ENCODE measurements around the gene NAT16. TPM values are rescaled to one million over a fixed set of nuclear protein-coding genes. Genes with fewer than 3 reads are reported as not detected.

NAT16 gene
- total and polyA plus RNA-seq, 10 donors: not detected

DNA sequence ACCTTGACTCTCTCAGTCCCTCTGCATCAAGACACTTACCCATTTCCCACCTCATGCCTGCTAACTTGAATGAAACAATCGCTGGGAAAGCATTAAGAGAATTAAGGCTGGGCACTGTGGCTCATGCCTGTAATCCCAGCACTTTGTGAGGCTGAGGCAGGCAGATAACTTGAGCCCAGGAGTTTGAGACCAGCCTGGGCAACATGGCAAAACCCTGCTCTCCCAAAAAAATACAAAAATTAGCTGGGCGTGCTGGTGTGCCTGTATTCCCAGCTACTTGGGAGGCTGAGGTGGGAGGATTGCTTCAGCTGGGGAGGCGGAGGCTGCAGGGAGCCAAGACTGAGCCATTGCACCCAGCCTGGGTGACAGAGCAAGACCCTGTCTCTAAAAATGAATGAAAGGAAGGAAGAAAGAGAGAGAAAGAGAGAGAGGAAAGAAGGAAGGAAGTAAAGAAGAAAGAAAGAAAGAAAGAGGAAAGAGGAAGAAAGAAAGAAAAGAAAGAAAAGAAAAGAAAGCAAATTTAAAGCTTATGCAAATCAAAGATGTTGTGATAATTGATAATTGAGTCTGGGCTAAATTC lies 52.5 kb downstream of the NAT16 start:
- DNase-seq: no peak
- H3K27me3 ChIP-seq (replicated peaks in 1 of 7): peaks cover 0 to 70% (median 0%) of the 10 kb centered on the region in 7 donors
- intact Hi-C loops (cut with DNase I; ENCODE audit: low total_unique reads): no loop called here
- no peaks in the 10 kb centered on the region for H3K9me3 ChIP-seq
- H3K4me3 ChIP-seq: peak overlapping the region in 4 of 8 donors; percentile 13 to 46 (median 24)
- H3K36me3 ChIP-seq: peaks cover 0 to 19% (median 0%) of the 10 kb centered on the region in 6 donors
- H3K27ac ChIP-seq: peak overlapping the region in 5 of 8 donors; percentile 48 to 82 (median 62)
- TF ChIP-seq POLR2AphosphoS5 (IDR thresholded peaks at IDR 0.05) (no peak), POLR2A (IDR thresholded peaks at IDR 0.05) (no peak)
- TF ChIP-seq, protein P1, sequence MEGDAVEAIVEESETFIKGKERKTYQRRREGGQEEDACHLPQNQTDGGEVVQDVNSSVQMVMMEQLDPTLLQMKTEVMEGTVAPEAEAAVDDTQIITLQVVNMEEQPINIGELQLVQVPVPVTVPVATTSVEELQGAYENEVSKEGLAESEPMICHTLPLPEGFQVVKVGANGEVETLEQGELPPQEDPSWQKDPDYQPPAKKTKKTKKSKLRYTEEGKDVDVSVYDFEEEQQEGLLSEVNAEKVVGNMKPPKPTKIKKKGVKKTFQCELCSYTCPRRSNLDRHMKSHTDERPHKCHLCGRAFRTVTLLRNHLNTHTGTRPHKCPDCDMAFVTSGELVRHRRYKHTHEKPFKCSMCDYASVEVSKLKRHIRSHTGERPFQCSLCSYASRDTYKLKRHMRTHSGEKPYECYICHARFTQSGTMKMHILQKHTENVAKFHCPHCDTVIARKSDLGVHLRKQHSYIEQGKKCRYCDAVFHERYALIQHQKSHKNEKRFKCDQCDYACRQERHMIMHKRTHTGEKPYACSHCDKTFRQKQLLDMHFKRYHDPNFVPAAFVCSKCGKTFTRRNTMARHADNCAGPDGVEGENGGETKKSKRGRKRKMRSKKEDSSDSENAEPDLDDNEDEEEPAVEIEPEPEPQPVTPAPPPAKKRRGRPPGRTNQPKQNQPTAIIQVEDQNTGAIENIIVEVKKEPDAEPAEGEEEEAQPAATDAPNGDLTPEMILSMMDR (IDR thresholded peaks at IDR 0.05 in 8 of 11, conservative IDR thresholded peaks at IDR 0.05 in 3 of 11): no peak
- WGBS, 5 donors: 78 to 87% (median 81%) methylated on average over 3 of the region's 3 CpGs
- peaks cover 12 to 56% (median 34%) of the 10 kb centered on the region in 6 donors for H3K4me1 ChIP-seq

DNA sequence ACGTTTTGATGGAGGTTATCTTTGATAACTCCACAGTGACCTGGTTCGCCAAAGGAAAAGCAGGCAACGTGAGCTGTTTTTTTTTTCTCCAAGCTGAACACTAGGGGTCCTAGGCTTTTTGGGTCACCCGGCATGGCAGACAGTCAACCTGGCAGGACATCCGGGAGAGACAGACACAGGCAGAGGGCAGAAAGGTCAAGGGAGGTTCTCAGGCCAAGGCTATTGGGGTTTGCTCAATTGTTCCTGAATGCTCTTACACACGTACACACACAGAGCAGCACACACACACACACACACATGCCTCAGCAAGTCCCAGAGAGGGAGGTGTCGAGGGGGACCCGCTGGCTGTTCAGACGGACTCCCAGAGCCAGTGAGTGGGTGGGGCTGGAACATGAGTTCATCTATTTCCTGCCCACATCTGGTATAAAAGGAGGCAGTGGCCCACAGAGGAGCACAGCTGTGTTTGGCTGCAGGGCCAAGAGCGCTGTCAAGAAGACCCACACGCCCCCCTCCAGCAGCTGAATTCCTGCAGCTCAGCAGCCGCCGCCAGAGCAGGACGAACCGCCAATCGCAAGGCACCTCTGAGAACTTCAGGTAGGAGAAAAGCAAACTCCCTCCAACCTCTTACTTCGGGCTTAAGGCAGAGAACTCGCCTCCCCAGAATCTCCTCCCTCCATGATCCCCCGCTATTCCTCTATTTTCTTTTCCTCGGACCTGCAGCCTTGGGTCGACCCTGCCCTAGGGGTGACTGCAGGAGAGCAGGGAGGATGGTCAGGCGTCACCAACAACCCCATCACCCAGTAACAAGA lies 53.2 kb downstream of the NAT16 start, which contains the start of gene SERPINE1:
Gene SERPINE1 (plus strand): TSS at position 454 of the 809 bp plus-strand sequence. CDS start 1,290 bp downstream, outside the sequence.
- intact Hi-C loops (cut with DNase I; ENCODE audit: low total_unique reads): no loop called here
- peaks cover 0 to 15% (median 0%) of the 10 kb centered on the region in 6 donors for H3K36me3 ChIP-seq
- H3K4me3 ChIP-seq: peak within 1 kb of the TSS in 4 of 8 donors; percentile 13 to 46 (median 24)
- H3K9me3 ChIP-seq: no peaks in the 10 kb centered on the region
- TF ChIP-seq POLR2A (IDR thresholded peaks at IDR 0.05): peak in 1 of 3 donors; percentile 76
- peak; percentile 79 to 83 (median 82) for TF ChIP-seq POLR2AphosphoS5 (IDR thresholded peaks at IDR 0.05)
- TF ChIP-seq, protein P1 (IDR thresholded peaks at IDR 0.05 in 8 of 11, conservative IDR thresholded peaks at IDR 0.05 in 3 of 11): peak in 1 of 11 experiments; percentile 25
- DNase-seq: peak; percentile 81
- H3K4me1 ChIP-seq: peaks cover 12 to 63% (median 39%) of the 10 kb centered on the region in 6 donors
- H3K27me3 ChIP-seq (replicated peaks in 1 of 7): peaks cover 0 to 70% (median 0%) of the 10 kb centered on the region in 7 donors
- peak within 1 kb of the TSS in 6 of 8 donors; percentile 48 to 82 (median 61) for H3K27ac ChIP-seq
- WGBS, 5 donors: 6 to 10% (median 8%) methylated on average over 17 to 22 of the region's 22 CpGs

GRCh38 chr7:101125989-101126650 lies 54.0 kb downstream of the NAT16 start:
- peaks cover 12 to 68% (median 42%) of the 10 kb centered on the region in 6 donors for H3K4me1 ChIP-seq
- H3K4me3 ChIP-seq: peak overlapping the region in 1 of 8 donors; percentile 46
- H3K9me3 ChIP-seq: no peaks in the 10 kb centered on the region
- peak overlapping the region in 6 of 8 donors; percentile 27 to 82 (median 61) for H3K27ac ChIP-seq
- 27 to 43% (median 35%) methylated on average over 11 to 15 of the region's 15 CpGs for WGBS, 5 donors
- H3K36me3 ChIP-seq: peaks cover 0 to 8% (median 0%) of the 10 kb centered on the region in 6 donors
- peaks cover 0 to 71% (median 0%) of the 10 kb centered on the region in 7 donors for H3K27me3 ChIP-seq (replicated peaks in 1 of 7)
- intact Hi-C loops (cut with DNase I; ENCODE audit: low total_unique reads): no loop called here
- TF ChIP-seq POLR2A (IDR thresholded peaks at IDR 0.05) (no peak), POLR2AphosphoS5 (IDR thresholded peaks at IDR 0.05) (no peak)
- TF ChIP-seq, protein P1 (IDR thresholded peaks at IDR 0.05 in 8 of 11, conservative IDR thresholded peaks at IDR 0.05 in 3 of 11): no peak
- no peak for DNase-seq
